Right renal pelvis (tissue), 4 donors: Measurements from ENCODE around the gene FLNB. TPM values are rescaled to one million over a fixed set of nuclear protein-coding genes. Genes with fewer than 3 reads are reported as not detected.

ENCODE experiments used
- DNase-seq, 4 donors: peaks; one replicate each; pipeline ENCODE4 v3.0.0-alpha.2; 2013; ENCODE audit warnings: low read depth in 4 of 4, low spot score in 3 of 4, missing footprints in 1 of 4
- polyA plus RNA-seq, 4 donors: library from polyadenylated mRNA; unstranded; fragments of 120-200 nt; gene quantifications; one replicate each; pipeline ENCODE4 v1.2.1, GENCODE V29; 2013; ENCODE audit not compliant: insufficient read length in 4 of 4

Gene FLNB
- polyA plus RNA-seq, 4 donors = 165 to 175 (median 173) TPM

GRCh38 chr3:58028902-58029301 is 20.7 kb downstream of the FLNB start:
- no peak for DNase-seq

DNA sequence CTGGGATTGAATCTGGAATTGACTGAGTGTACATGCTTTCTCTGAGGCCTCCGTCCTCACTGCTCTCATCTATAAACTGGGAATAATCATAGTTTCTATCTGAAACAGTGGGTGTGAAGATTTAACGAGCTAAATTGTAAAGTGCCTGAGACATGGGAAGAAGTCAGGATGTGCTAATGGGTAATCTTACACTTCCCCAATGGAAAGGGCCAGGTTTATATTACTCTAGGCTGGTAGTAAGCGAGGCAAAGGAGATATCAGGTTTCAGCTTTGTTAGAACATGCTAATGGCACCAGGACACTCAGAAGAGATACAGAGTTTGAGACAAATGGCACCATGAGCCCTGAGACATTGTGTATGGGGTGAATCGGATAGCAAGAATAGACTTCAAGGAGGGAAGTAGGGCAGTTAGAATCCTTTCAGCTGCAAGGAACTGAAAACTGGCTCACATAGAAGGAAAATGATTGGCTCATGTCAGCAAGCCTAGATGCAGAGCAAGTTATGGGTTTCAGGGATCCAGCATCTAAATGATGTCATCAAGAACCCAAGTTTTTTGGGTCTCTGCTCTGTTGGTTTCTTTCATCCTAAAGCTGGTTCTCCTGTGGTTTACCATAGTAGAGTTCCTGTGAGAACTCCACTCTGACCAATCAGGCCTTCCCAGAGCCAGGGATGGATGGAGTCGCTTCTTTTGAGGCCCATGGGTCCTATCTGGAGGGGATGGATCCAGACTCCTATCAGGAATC is 21.8 kb downstream of the FLNB start:
- DNase-seq = no peak

GRCh38 chr3:58032186-58032585 is 24.0 kb downstream of the FLNB start:
- DNase-seq = no peak

GRCh38 chr3:58034738-58035523 is 26.7 kb downstream of the FLNB start:
- no peak for DNase-seq

DNA sequence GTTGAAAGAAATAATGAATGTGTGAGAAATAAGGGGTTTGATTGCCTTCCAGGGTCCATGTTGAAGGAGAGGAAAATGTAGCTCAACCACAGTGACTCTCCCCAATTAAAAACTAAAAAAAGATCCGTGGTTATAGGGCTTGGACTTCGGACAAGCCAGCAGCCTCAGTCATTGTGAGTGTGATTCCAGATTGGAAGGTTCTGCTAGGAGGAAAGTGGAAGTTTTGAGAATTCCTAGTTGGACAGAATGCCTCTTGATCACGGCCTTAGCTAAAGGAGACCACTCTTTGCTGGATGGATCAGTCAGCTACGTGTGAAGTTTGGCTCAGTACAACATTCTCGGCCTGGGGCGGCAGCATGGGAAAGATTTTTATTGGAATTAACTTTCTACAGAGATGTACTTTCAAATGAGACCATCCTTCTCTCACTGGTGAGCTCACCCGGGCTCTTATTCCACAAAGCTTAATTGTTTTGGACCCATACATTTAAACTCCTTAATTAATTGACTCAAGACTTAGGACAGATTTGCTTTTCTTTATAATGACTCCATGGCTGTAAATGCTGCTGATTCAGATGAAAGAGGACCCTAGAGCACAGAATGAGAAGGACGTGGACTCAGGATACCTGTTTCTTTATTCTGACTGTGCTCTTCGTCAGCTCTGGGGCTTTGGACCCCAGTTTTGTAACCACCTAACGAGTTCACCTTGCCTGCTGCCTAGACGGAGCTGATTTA is 27.5 kb downstream of the FLNB start:
- DNase-seq = no peak

- no peak for DNase-seq
These were observed 28.2 kb downstream of the FLNB start for GRCh38 chr3:58036293-58037032.

DNA sequence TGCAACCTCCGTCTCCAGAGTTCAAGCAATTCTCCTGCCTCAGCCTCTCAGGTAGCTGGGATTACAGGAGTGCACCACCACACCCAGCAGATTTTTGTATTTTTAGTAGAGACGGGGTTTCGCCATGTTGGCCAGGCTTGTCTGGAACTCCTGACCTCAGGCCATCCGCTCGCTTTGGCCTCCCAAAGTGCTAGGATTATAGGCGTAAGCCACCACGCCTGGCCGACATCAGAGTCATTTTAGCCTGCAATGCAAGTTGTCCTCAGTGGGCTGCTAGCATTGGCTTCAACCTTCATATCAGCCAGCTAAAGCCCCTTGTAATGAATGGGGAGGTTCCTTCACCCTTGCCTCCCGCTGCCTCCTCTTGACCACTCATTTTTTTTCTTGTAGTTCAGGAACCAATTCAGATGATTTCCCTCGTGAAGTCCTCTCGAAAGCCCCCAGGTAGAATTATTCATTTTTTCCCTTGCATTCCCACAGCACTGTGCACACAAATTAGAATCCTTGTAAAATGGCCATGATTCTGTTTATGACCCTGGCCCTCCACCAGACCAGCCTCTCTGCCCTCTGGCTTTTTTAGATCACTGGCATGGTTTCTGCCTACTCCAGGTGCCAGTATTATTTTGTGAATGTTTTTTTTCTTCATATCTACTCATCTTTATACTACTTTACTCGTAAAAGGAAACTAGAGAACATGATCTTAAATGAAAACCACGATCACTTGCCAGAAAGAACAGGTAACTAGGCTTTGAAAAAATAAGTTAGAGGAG is 29.1 kb downstream of the FLNB start:
- no peak for DNase-seq

- no peak for DNase-seq
These were observed 30.6 kb downstream of the FLNB start for GRCh38 chr3:58038675-58039292.

DNA sequence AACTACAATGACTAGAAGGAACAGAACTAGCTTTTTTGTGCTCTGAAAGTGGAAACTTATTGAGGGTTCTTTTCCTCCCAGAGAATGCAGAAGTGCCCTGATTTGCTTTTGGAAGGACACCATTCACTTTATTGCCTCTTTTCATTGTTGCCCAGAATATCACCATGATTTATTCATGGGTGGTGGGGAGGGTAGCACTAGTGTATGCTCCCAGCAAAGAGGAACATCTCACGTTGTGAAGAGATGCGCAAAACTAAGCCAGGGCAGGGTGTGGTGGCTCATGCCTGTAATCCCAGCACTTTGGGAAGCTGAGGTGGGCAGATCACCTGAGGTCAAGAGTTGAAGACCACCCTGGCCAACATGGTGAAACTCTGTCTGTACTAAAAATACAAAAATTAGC is 31.4 kb downstream of the FLNB start:
- DNase-seq = no peak

DNA sequence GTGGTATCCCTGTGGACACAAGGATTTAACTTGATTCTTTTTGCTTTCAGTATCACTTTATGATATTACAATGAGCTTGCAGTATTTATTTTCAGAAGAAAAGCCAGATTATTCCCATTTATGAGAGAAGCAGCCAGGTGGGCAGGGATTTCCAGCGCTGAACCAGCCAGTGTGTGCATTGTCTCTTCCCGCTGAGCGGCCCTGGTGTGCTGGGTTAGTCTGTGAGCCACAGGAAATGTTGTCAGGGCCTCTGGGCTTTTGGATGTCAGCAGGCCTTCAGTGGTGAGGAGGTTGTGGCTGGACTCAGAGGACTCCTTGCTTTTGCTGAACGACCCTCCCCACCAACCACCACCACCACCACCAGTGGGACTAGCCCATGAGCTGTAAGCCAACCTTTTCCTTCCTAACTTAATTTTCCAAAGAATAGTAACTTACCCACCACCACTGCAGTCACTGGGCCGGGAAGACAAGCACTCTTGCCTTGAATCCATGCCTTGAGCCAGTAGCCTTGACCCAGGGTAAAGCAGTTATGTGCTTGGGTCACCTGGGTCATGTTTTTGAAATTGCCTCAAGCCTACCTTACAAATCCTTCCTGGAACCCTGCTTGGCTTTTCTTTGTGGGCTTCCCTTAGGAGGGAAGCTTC is 33.1 kb downstream of the FLNB start:
- DNase-seq = no peak

DNA sequence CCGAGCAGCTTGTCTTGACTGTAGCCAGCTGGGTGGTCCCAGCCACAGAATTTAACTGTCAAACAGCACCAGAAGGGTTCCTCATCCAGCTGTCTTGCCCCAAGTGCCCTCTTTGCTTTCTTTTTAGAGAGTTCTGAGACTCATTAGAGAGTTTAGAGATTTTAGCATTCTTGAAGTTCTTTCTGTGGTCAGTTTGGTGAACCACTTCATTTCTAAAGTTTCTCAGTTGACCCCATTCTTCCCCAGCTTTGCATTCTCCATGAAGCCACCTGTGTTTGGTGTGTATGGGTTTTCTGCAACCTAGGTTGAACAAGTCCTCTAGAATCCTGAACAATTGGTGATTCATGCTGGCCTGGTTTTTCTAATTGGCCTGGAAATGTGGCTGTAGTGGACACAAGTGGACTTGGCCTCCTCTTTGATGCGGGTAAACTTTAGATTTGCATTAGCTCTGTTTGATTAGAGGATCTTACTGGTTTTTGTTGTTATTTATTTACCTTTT is 33.7 kb downstream of the FLNB start:
- no peak for DNase-seq

GRCh38 chr3:58042947-58043707 is 34.9 kb downstream of the FLNB start:
- DNase-seq = no peak

DNA sequence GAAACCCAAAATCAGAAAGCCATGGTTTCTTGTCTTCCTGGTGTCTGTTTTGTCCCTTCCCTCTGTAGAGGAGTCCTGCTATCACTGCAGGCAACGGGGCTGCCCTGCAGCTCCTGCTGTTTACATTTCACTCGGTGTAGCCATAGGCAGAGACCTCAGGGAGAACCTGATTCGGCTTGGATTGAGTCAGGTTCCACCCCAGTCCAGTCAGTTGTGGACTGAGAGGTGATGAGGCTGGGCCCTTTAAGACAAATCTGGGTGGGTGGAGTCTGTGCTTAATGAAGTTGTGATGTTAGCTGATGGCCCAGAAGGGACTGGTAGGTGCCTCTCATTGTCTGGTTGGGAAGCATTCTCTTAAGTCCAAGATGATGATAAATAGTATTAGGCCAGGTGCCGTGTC is 35.7 kb downstream of the FLNB start:
- DNase-seq = no peak

- DNase-seq = no peak
These were observed 36.7 kb downstream of the FLNB start for GRCh38 chr3:58044691-58045483.

GRCh38 chr3:58047826-58048225 is 39.6 kb downstream of the FLNB start:
- no peak for DNase-seq

DNA sequence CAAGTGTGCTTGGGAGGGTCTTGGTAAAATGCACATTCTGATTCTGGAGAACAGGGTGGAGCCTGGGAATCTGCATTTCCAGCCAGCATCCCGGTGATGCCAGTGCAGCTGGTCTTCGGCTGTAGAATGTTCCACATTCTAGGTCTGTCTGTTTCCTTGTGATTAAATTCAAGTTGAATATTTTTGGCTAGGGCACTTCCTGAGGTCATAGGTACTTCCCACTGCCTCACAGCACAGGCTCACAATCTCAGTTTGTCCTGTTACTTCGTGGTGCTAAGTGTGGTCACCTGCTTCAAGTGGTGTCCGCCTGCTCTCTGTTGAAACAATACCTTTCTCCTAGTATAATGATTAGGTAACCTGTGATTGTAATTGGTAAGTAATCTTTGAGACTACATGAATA is 40.1 kb downstream of the FLNB start:
- no peak for DNase-seq

DNA sequence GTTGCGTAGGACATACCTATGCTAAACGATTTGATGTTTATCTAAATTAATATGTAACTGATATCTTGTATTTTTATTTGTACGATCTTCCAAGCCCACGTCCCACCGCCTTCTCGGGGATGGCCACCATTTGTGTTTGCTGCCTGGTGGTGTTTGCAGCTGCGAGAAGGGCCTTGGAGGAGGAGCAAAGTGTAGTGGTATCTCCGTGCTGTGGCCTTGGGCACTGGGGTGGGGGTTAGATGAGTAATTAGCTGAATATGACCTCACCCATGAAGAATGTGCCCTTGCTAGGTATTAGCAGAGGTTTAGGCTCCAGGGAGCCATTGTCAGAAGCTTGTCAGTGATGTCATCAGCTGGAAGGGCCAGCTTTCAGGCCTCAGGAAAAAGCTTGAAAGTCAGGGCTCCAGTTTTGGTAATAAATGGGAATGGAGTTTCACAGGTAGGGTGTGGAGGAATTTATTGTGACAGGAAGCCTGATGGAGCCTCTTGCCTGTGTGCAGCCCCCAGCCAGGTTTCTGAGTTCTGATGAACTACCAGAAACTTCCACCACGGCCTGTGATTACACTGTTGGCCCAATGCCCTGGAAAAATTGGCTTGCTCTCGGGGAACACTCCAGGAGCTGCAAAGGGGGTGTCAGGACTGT is 41.0 kb downstream of the FLNB start:
- DNase-seq = peak in 1 of 4 donors; percentile 62
